GM21619 (cell line): ENCODE data around the gene PROSER2.

Source experiments
- ATAC-seq: cut with Tn5 transposase; IDR thresholded peaks from one replicate; pipeline ENCODE4 v1.9.1; 2021; ENCODE audit not compliant: unreplicated experiment

The PROSER2 gene

DNA sequence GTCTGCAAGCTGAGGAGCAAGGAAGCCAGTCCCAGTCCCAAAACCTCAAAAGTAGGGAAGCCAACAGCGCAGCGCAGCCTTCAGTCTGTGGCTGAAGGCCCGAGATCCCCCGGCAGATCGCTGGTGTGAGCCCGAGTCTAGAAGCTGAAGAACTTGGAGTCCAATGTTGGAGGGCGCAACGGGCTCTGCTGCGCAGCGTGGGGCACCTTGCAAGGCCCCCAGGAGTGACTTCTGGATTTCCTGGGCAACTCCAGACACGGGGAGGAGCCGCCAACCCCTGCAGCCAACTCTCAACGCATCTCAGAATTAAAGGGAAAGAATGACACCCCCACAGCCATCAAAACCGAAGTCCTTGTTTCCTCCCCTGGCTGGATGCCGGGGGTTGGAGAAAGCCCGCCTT is 18.8 kb upstream of the PROSER2 start:
- ATAC-seq: no peak

DNA sequence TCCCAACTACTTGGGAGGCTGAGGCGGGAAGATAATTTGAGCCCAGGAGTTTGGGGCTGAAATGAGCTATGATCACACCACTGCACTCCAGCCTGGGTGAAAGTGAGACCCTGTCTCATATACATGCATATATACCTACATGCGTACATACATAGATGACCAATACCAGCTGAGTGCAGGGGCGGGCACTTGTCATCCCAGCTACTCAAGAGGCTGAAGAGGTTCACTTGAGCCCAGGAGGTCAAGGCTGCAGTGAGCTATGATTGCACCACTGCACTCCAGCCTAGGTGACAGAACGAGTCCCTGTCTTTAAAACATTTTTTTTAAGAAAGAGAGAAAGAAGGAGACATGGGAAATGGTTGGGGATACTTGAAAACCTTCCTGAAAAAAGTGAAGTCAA is 17.4 kb upstream of the PROSER2 start:
- no peak for ATAC-seq

DNA sequence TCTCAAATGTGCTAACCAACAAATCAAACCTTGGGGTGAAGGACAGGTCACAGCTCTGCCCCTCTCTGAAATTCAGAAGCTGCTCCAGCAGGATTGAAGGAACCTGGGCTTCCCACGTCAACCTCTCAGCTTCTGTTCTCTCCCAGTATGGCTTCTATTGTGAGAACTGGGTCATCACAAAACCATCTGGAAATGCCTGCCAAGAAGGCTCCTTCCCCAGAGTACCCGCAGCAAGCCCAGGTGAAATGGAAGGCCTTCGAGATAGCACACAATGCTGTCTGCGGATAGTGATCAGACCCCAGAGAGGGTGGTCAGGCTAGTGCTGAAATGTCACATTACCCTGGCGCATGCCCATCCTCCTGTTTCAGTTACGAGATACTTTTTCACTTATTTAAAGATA is 16.4 kb upstream of the PROSER2 start:
- no peak for ATAC-seq

DNA sequence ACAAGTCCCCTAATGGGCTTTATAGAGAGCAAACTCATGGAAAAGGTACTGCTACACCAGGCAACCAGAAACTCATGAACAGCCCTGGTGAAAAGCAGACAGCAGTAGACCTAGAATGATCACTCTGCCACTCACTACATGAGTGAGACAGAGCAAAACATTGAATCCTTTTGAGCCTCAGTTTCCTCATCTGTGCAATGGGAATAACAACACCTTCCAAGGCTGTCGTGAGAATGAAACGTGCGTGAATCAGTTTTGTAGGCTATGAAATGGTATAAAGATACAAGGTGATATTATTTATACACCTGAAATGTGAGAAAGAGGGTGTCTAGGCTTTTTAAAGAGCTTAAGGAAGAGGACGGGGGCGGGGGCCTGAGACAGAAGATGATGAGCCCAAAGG is 14.3 kb upstream of the PROSER2 start:
- ATAC-seq: no peak

DNA sequence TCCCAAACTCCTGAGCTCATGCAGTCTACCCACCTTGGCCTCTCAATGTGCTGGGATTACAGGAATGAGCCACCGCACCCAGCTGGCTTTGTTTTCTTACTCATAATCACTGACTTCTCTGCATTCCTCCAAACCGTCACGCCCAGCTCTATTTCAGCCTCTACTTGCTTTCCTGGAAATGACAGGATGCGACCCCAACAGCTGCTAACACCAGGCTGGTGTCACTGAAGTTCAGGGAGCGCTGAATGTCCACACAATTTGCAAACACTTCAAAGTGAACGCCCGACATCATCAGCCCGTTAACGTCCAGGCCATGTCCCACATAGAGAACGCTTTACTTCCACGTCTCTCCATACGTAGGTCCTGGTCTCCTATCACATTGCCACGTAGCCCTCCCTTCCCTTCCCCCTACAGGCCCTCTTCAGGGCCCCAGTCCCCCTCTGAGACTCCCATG is 12.8 kb upstream of the PROSER2 start:
- ATAC-seq: no peak

DNA sequence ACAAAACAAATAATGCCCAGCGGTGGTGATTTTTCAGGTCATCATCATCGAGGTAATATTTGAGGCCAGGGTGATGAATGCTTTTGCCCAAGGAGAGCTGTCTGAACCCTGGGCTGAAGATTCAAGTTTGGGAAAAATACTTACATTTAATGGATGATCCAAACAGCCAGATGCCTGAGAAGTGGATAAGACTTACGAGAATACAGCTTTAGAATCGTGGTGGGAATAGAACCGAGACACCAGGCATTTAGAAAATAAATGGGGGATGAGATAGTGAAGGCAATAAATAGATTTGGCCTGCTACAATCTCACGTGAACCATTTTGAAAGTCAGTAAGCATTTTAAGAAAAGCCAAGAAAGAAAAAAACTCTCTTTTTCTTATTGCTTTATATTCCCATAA is 12.2 kb upstream of the PROSER2 start:
- no peak for ATAC-seq

DNA sequence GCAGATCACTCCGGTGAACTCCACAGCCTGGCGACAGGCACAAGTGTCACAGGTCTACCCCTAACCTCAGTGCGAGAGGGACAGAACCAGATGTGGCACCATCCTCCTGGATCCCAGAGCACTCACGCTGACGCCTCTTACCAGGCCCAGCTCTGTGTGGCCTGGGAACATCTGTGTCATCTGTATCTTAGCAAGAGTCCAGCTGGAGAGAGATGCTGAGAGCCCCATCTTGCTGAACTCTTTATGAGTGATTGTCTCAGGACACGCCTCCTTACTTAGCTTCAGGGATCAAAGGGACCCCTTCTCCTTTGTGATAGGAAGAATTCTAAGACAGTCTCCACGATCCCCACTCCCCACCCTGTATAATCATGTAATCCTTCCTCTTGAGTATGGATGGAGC is 10.0 kb upstream of the PROSER2 start:
- ATAC-seq: no peak

DNA sequence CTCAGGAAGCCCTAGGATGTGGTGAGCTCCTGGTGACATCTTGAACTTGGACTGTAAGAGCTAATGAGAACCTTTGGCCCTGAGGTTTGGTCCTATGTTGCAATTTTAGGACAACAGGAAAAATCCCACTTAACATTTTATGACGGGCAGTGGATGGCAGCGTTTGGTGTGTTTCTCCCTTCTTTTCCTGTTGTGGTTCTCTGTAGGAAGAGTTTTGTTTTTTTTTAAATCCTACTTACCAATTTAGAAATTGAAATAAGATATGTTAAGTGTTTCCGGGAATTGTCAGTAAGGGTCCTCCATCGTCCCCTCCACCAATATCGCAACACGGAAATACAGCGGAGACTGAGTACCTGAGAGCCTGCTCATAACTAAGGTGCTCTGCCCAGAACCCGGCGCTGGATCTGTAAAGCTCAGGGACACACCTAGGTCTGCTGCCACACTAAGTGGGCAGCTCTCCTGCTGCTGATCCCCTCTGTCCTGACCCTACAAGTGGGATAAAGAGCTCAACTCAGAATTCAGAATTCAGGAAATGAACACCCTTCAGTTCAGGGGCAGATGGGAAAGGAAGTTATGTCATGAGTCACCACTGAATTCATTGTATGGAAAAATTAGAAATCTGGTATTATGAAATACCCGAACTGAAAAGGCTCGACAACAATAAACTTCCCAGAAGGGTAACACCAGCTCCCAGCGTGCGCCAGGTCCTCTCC is 9.1 kb upstream of the PROSER2 start:
- ATAC-seq: no peak

DNA sequence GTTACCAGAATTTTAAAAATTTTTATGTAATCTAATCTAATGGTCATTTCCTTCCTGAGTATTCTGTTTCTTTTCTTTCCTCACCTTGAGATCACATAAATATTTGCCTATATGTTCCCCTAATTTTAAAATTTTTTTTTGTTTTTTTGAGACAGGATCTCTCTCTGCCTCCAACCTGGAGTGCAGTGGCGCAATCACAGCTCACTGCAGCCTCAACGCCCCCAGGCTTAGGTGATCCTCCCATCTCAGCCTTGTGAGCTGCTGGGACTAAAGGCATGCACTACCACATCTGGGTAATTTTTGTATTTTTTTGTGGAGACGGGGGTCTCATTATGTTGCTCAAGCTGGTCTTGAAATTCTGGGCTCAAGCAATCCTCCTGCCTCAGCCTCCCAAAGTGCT is 4.1 kb upstream of the PROSER2 start:
- no peak for ATAC-seq

DNA sequence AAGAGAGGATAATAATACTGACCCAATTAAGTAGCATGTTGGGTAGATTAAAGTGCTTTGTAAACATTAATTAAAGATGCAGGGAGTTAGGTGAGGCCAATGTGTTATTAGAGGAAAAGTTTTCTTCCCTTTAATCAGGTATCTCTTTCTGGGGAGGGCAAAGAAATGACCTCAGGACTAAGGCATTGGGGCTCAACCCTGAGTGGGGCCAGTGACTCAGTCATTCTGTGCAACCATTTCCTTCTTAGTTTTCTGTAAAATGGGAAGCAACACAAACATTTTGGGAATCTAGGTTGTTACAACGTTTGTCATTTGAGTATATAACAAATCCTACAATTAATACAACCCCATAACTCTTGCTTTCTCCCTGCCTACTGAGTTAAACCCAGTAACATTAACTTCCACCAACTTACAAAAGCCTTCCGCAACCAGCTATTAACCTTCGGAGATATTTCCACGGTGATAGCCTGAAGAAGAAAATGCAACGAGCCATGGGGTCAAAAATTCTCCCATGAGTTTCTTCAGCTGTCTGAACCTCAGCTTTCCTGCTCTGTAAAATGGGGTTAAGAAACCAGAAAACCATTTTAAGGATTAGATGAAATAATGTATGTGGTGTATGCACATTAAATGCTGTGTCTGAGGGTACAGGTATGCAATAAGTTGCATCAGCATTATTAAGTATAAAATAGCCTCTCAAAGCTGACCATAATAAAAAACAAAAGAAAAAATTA is 965 bp upstream of the PROSER2 start:
- ATAC-seq: no peak

DNA sequence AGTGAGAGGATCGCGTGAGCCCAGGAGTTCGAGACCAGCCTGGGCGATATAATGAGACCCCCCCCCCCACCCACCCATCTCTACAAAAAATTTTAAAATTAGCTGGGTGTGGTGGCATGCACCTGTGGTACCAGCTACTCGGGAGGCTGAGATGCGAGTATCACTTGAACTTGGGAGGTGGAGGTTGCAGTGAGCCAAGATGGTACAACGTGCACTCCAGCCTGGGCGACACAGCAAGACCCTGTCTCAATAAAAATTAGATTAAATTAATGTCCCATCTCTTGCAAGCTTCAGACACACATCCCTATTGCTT is 391 bp upstream of the PROSER2 start:
- ATAC-seq: no peak

DNA sequence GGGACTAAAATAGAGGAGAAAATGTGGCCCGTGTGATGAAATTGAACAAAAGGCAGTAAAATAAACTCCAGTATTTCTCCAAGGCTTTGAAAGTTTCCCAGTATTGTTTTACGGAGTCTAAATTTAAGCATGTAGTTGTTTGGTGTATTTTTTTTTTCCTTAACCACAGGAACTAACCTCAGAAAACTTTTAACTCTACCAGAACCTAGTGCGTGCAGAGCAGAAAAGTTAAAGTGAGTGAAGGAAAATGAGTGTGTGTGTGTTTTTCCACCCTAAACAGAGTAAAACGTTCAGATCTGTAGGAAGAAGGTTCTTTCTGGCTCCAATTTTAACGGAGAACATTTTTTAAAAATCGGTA is 812 bp downstream of the PROSER2 start:
- ATAC-seq: no peak

DNA sequence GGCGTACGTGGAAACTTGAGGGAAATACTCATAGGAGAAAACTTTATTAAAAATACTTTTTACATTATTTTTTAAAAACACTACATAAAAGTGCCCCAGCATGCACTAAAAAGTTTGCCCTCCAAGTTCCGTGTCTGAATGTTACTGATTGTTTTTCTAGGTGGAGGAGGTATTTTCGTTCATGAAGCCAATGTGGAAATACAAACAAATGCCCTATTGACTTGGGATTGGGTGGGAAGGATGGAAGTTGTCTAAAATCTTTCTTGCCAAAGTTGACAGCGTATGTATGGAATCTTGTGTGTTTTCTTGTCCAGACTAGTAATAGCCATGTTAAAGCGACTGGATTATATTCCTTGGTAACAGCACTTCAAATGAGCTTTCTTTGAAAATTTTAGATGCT is 1.2 kb downstream of the PROSER2 start:
- ATAC-seq: no peak

DNA sequence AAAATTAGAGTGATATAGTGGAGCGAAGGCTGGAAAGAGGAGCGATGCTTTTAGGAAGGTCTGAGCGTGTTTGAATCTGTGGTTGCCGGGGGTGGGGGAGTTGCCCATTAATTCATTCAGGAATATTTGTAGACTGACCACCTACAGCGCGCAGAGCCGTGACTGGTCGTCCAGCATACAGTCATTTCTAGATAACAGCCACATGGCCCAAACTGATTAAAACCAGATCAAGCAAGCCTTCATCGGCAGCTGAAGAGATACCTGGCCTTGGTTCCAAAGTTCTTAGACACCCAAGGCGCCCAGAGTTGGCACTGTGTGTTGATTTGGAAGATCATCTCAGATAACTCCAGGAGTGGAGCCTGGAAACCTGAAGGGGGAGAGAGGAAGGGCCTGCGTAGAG is 1.7 kb downstream of the PROSER2 start:
- ATAC-seq: no peak

DNA sequence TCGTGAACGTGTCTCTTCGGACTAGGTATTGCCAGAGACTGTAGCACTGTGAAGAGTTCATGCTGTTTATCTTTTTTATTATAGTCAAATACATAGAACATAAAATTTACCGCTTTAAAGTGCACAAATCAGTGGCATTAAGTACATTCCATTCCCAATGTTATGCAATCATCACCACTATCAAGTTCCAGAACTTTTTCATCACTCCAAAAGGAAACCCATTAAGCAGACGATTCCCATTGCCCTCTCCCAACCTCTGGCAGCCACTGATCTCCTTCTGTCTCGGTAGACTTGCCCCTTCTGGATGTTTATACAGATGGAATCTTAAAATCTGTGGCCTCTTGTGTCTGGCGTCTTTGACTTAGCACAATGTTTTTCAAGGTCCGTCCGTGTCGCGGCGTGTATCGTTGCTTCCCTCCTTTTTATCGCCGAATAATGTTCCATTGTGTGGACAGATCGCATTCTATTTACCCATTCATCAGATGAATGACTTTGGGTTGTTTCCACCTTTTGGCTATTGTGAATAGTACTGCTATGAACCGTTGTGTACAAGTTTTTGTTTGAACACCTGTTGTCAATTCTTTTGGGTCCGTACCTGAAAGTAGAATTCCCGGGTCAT is 2.7 kb downstream of the PROSER2 start:
- no peak for ATAC-seq

DNA sequence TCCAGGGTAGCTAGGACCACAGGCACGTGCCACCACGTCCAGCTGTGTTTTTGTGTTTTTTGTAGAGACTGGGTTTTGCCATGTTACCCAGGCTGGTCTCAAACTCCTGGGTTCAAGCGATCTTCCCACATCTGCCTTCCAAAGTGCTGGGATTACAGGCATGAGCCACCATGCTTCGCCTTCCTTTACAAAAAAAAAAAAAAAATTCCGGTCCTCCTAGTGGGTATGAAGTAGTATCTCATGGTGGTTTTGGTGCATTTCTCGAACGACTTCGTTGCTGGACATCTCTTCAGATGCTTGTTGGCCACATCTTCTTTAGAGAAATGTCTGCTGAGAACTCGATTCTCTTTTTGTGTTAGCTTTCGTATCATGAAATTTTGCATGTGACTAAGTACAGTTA is 3.9 kb downstream of the PROSER2 start:
- ATAC-seq: no peak

DNA sequence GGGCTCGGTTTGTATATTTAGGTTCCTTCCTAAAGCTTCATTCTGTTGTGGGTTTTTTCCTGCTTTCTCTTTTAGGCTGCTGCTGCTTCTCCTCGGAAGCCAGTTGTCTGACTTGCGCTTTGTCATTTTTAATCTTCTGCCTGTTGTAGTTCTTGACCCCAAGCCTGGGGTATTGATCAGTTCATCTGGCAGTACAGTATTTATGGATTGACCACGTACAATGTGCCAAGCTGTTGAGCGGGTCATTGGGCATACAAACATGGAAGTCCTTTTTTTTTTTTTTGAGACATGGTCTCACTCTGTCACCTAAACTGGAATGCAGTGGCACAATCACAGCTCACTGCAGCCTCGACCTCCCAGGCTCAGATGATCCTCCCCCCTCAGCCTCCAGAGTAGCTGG is 4.3 kb downstream of the PROSER2 start:
- ATAC-seq: no peak

DNA sequence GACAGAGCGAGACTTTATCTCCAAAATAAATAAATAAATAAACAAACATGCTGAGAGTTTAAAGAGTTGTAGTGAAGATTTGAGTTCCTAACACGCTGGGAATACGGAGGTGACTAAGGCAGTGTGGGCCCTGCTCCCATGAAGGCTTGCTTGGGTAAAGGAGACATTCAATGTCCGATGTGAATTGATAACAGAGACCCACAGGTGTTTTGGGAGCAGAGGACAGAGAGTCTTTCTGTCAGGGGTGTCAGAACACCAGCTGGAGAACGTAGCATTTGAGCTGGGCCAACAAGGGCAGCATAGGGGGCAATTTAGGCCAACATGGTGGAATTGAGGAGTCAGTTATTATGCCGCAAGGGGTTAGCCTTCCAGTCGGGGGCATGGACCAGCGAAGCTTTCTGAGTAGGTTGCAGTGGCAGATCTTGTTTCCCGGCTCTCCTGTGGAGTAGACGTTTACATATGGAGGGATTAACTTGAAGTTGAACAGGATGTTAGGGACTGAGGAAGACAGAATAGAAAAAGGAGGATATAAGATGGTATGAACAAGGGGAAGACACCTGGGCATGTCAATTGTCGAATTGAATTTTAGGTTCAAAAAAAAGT is 5.6 kb downstream of the PROSER2 start:
- no peak for ATAC-seq

DNA sequence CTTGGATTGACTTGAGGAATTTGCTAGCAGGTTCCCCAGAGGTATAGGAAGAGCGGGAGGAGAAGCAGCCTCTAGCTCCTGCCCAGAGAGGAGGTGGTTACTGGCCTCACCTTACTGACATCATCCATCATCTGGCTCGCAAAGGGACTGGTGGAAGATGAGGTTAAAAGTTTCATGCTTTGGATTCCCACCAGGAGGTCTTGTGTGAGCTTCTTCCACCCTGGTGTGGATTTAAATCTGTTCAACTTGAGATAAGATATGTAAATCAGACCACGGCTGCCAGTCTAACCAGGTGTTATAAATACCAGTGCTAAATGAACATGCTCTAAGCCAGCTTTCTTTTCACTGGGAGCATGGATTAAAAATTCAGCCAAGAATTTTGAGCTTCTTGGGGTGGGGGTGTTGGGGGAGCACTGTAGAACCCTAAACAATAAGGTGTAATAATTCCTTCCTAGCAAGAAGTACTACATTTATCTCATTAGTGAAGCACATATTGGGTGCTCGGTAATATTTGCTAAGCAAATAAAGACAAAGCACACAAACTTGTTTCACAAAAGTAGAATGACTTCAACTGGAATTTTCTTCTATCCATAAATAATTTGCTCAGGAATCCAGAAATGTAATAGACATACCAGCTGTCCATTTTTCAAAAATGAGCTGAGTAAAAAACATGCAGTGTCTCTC is 7.8 kb downstream of the PROSER2 start:
- no peak for ATAC-seq

DNA sequence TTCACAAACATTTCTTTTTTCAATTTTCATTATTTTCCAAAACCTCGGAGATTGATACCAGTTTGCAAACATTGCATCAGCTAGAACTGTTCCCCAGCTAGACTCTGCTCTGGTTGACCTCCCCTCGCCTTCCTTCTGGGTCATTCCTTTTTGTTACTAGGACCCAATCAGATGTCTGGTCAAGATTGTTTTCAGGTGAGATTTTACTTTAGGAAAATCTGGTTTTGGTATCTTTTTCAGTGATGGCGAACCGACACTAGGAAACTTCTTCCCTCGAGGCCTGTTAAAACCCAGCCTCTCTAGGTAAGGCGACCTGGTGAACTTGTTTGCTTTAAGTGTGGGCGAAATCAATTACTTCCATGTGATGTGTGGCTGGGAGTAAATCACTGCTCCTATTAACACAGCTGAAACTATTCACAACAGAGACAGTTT is 8.4 kb downstream of the PROSER2 start:
- ATAC-seq: no peak

DNA sequence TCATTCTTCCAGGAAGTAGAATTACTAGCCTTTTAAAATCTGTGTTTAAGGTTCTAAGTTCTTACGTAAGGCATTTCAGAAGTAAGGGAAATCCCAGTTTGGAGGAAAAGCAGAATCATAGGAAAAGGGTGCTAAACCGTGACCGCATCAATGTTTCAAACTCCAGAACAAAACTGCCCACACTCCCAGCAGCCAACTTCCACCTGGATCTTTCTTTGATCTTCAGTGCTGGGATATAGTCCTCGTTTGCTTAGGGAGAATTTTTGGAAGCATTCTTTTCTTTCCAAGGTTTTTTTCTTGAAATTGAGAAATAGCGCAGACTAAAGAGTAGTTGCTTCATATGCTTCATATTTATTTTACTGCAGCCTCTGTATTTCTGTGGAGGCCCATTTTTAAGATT is 8.9 kb downstream of the PROSER2 start:
- no peak for ATAC-seq

DNA sequence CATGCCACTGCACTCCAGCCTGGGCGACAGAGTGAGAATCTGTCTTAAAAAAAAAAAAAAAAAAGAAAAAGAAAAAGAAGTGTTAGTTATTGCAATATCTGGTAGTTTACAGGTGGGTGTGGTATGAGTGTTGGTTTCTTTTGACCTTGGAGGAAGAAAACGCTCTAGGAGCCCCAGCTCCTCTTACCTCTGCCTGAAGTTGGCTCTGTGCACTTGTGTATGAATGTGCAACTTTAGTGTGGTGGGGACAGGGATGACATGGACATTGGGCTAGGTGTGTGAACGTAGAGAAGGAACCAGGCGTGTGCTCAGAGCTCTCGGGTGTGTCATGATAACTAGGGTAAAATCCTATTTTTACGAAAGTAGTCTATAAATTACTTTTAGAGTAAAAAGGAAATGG is 11.9 kb downstream of the PROSER2 start:
- no peak for ATAC-seq
